GM06990 (cell line): ENCODE measurements around the gene RAB5B.

ENCODE experiments used
- DNase-seq: peaks from one replicate; pipeline ENCODE4 v3.0.0-alpha.2; 2011; ENCODE audit not compliant: insufficient read length; ENCODE audit errors: extremely low read depth
- H3K27me3 ChIP-seq: replicated peaks from 2 replicates; pipeline ENCODE4 v1.6.0; 2011; ENCODE audit warnings: low read length; ENCODE audit not compliant: control insufficient read depth, insufficient read depth
- H3K36me3 ChIP-seq: 2 replicates; pipeline ENCODE4 v1.5.1; 2011; ENCODE audit warnings: low read length; ENCODE audit not compliant: control insufficient read depth, insufficient read depth
- H3K4me3 ChIP-seq: replicated peaks from 2 replicates; pipeline ENCODE4 v1.5.1; 2011; ENCODE audit warnings: low read depth, mild to moderate bottlenecking, control low read depth, low read length
- CTCF ChIP-seq: IDR thresholded peaks from 2 replicates; pipeline ENCODE4 v1.5.1; 2011; ENCODE audit warnings: low read length, control low read depth, mild to moderate bottlenecking, inconsistent platforms; ENCODE audit not compliant: insufficient read depth, poor library complexity, severe bottlenecking

The RAB5B gene

GRCh38 chr12:55938826-55939501 is 34.9 kb upstream of the RAB5B start:
- no peak for TF ChIP-seq CTCF
- peaks cover 26% of the 10 kb centered on the region for H3K36me3 ChIP-seq

GRCh38 chr12:55940065-55940732 is 33.7 kb upstream of the RAB5B start:
- peak; percentile 96 for TF ChIP-seq CTCF
- DNase-seq = peak; percentile 73
- Histone ChIP-seq H3K36me3 (peaks cover 27% of the 10 kb centered on the region), H3K4me3 (no peak overlapping the region), H3K27me3 (no peaks in the 10 kb centered on the region)

More at GRCh38 chr12:55938826-55939501, 34.9 kb upstream of the RAB5B start:
- no peaks in the 10 kb centered on the region for H3K27me3 ChIP-seq
- DNase-seq = no peak
- H3K4me3 ChIP-seq = no peak overlapping the region

- Histone ChIP-seq H3K4me3 (no peak overlapping the region), H3K27me3 (no peaks in the 10 kb centered on the region), H3K36me3 (peaks cover 24% of the 10 kb centered on the region)
- TF ChIP-seq CTCF = no peak
- DNase-seq = no peak
Observed at GRCh38 chr12:55942055-55942454, 31.8 kb upstream of the RAB5B start.

- Histone ChIP-seq H3K27me3 (no peaks in the 10 kb centered on the region), H3K4me3 (no peak overlapping the region), H3K36me3 (peaks cover 24% of the 10 kb centered on the region)
- TF ChIP-seq CTCF = no peak
- no peak for DNase-seq
Observed at GRCh38 chr12:55942577-55943136, 31.2 kb upstream of the RAB5B start.

- TF ChIP-seq CTCF = no peak
- H3K36me3 ChIP-seq = peaks cover 8% of the 10 kb centered on the region
- H3K27me3 ChIP-seq = no peaks in the 10 kb centered on the region
- H3K4me3 ChIP-seq = no peak overlapping the region
- DNase-seq = no peak
Observed at GRCh38 chr12:55946553-55946952, 27.3 kb upstream of the RAB5B start.
